Mesenchymal stem cell (in vitro differentiated cells and primary cell): Measurements from ENCODE around the gene KBTBD12.

Experiments
- DNase-seq: peaks from one replicate; pipeline ENCODE4 v3.0.0-alpha.2; 2013
- H2AFZ ChIP-seq: one replicate; pipeline ENCODE4 v1.6.1; 2013; ENCODE audit warnings: low read depth, mild to moderate bottlenecking, control low read depth, inconsistent platforms, low read length, moderate library complexity
- H2AK5ac ChIP-seq: 2 replicates; pipeline ENCODE4 v1.6.1; 2013; ENCODE audit warnings: low read length, moderate library complexity, mild to moderate bottlenecking, inconsistent platforms; ENCODE audit not compliant: severe bottlenecking
- H2BK120ac ChIP-seq: one replicate; pipeline ENCODE4 v1.6.1; 2013; ENCODE audit warnings: low read depth, mild to moderate bottlenecking, inconsistent platforms, low read length, moderate library complexity
- H2BK12ac ChIP-seq, 2 experiments: one replicate each; pipeline ENCODE4 v1.6.1; 2013; ENCODE audit warnings: inconsistent platforms in 2 of 2, low read length in 2 of 2, mild to moderate bottlenecking in 2 of 2, moderate library complexity in 2 of 2, control low read depth in 1 of 2
- H2BK15ac ChIP-seq: one replicate; pipeline ENCODE4 v1.6.1; 2013; ENCODE audit warnings: mild to moderate bottlenecking, low read depth, inconsistent platforms; ENCODE audit not compliant: poor library complexity, severe bottlenecking
- H2BK5ac ChIP-seq: 2 replicates; pipeline ENCODE4 v1.6.1; 2013; ENCODE audit warnings: low read depth, mild to moderate bottlenecking, low read length, control low read depth, inconsistent platforms; ENCODE audit not compliant: poor library complexity, severe bottlenecking
- H3K14ac ChIP-seq, 2 experiments: one replicate each; pipeline ENCODE4 v1.6.1; 2013; ENCODE audit warnings: inconsistent platforms in 2 of 2, low read length in 2 of 2, control low read depth in 1 of 2, mild to moderate bottlenecking in 1 of 2, moderate library complexity in 1 of 2
- H3K18ac ChIP-seq, 2 experiments: one replicate each; pipeline ENCODE4 v1.6.1; 2013; ENCODE audit warnings: inconsistent platforms in 2 of 2, low read length in 2 of 2, control low read depth in 1 of 2, low read depth in 1 of 2, mild to moderate bottlenecking in 1 of 2
- H3K23ac ChIP-seq, 2 experiments: one replicate each; pipeline ENCODE4 v1.6.1; 2013; ENCODE audit warnings: inconsistent platforms in 2 of 2, low read length in 2 of 2, mild to moderate bottlenecking in 2 of 2, moderate library complexity in 2 of 2, control low read depth in 1 of 2
- H3K27ac ChIP-seq: 2 replicates; pipeline ENCODE4 v1.5.1; 2013; ENCODE audit warnings: mild to moderate bottlenecking, moderate library complexity, low read length, control low read depth, inconsistent platforms; ENCODE audit not compliant: poor library complexity, severe bottlenecking
- H3K27me3 ChIP-seq, 2 experiments: 2 replicates each; pipeline versions ENCODE4 v1.6.1 to v1.7.0; 2013; ENCODE audit warnings: low read length in 2 of 2, mild to moderate bottlenecking in 2 of 2, moderate library complexity in 2 of 2, control low read depth in 1 of 2, inconsistent platforms in 1 of 2; ENCODE audit not compliant: control insufficient read depth in 1 of 2, insufficient read depth in 1 of 2
- H3K36me3 ChIP-seq, 2 experiments: 2 replicates each; pipeline versions ENCODE4 v1.6.1 to v1.7.0; 2013; ENCODE audit warnings: low read length in 2 of 2, control low read depth in 1 of 2, inconsistent platforms in 1 of 2, low read depth in 1 of 2, mild to moderate bottlenecking in 1 of 2; ENCODE audit not compliant: insufficient read depth in 2 of 2, control insufficient read depth in 1 of 2
- H3K4ac ChIP-seq, 2 experiments: one replicate each; pipeline ENCODE4 v1.6.1; 2013; ENCODE audit warnings: inconsistent platforms in 2 of 2, low read length in 2 of 2, mild to moderate bottlenecking in 2 of 2, moderate library complexity in 2 of 2, control low read depth in 1 of 2, low read depth in 1 of 2
- H3K4me1 ChIP-seq: 2 replicates; pipeline ENCODE4 v1.6.1; 2013; ENCODE audit warnings: low read depth, low read length, control low read depth; ENCODE audit not compliant: control insufficient read depth, insufficient read depth
- H3K4me2 ChIP-seq: 2 replicates; pipeline ENCODE4 v1.6.1; 2013; ENCODE audit warnings: low read length, mild to moderate bottlenecking, inconsistent platforms; ENCODE audit not compliant: poor library complexity, severe bottlenecking
- H3K4me3 ChIP-seq, 2 experiments: 2 replicates each; pipeline versions ENCODE4 v1.5.1 to v1.7.0; 2013; ENCODE audit warnings: low read length in 2 of 2, mild to moderate bottlenecking in 2 of 2, control low read depth in 1 of 2, low read depth in 1 of 2; ENCODE audit not compliant: insufficient read depth in 1 of 2
- H3K79me1 ChIP-seq: replicated peaks from 2 replicates; pipeline ENCODE4 v1.6.1; 2013; ENCODE audit warnings: mild to moderate bottlenecking, control low read depth, low read length, inconsistent platforms; ENCODE audit not compliant: poor library complexity, severe bottlenecking
- H3K9ac ChIP-seq: 2 replicates; pipeline ENCODE4 v1.7.0; 2013; ENCODE audit warnings: mild to moderate bottlenecking, low read length, moderate library complexity
- H3K9me3 ChIP-seq: 2 replicates; pipeline ENCODE4 v1.7.0; 2013; ENCODE audit warnings: mild to moderate bottlenecking, low read length; ENCODE audit not compliant: control insufficient read depth
- H4K8ac ChIP-seq: one replicate; pipeline ENCODE4 v1.6.1; 2013; ENCODE audit warnings: inconsistent platforms, mild to moderate bottlenecking, low read length, moderate library complexity
- H4K91ac ChIP-seq: one replicate; pipeline ENCODE4 v1.6.1; 2013; ENCODE audit warnings: mild to moderate bottlenecking, low read length, inconsistent platforms
- WGBS: methylation state at CpG from one replicate; pipeline ENCODE4 v1.1.7; 2013; ENCODE audit warnings: mixed read lengths; 5-methylcytosine and 5-hydroxymethylcytosine counted together

KBTBD12 gene

DNA sequence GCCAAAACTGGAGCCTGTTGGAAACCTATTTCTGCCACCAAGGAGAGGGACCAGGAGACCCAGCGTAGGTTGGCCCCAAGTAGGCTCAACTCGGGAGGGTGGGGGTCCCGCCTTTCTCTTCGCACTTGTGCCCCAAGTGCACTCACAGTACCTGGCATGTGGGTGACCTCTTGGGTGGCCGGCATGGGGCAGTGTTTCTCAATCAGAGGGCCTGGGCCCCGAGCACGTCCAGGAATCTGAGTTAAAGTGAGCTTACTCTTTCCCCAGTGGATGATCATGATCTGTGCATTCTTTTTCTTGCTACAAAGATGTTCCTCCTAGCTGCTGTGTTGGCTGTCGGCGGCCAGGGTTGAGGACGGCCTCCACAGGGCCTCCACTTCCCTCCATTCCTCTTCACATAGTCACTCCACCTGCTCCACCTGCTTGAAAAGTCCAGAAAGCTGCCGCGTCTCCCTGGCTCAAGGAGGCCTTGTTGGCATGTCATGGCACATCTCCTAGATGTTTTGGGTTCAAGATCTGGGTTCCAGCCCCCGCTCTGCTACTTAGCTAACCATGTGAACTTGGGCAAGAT is 70.7 kb downstream of the KBTBD12 start:
- H2BK15ac ChIP-seq: no peak overlapping the region
- H2AFZ ChIP-seq: no peak overlapping the region
- H3K9ac ChIP-seq: no peak overlapping the region
- H2BK120ac ChIP-seq: no peak overlapping the region
- no peak overlapping the region for H4K8ac ChIP-seq
- WGBS: 77% methylated on average over 13 of the region's 13 CpGs
- H3K27ac ChIP-seq: no peak overlapping the region
- no peak for DNase-seq
- no peak overlapping the region for H4K91ac ChIP-seq
- H3K4me1 ChIP-seq: no peaks in the 10 kb centered on the region
- H2BK5ac ChIP-seq: no peak overlapping the region
- no peak overlapping the region for H3K4ac ChIP-seq
- H2BK12ac ChIP-seq: no peak overlapping the region
- no peak overlapping the region for H3K18ac ChIP-seq
- no peak overlapping the region for H2AK5ac ChIP-seq
- no peak overlapping the region for H3K14ac ChIP-seq
- H3K36me3 ChIP-seq: no peaks in the 10 kb centered on the region
- peaks cover 35 to 46% of the 10 kb centered on the region in 2 experiments for H3K27me3 ChIP-seq
- peaks cover 13% of the 10 kb centered on the region for H3K9me3 ChIP-seq
- H3K4me3 ChIP-seq: no peak overlapping the region
- H3K23ac ChIP-seq: no peak overlapping the region
- no peaks in the 10 kb centered on the region for H3K79me1 ChIP-seq
- H3K4me2 ChIP-seq: no peak overlapping the region

DNA sequence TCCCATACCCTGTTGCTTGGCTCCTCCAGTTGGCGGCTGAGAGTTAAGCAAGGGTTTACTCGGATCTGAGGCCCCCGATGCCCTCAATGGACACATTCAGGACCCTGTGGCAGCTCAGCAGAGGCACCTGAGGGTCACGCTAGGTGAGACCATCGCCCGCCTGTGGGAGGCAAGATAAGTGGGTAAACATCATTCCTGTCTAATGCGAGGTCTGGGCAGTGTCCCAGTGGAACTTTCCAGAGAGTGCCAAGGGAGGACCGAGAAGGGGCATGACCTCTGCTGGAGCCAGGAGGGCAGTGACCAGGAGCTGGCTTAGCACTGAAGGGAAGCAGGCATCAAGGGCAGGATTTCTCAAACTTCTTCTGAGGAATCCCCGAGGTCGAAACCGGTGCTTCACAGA is 71.8 kb downstream of the KBTBD12 start:
- H3K14ac ChIP-seq: no peak overlapping the region
- H3K4ac ChIP-seq: no peak overlapping the region
- no peak overlapping the region for H3K27ac ChIP-seq
- no peak overlapping the region for H3K4me2 ChIP-seq
- no peak overlapping the region for H3K4me3 ChIP-seq
- H3K23ac ChIP-seq: no peak overlapping the region
- H2AFZ ChIP-seq: no peak overlapping the region
- no peak overlapping the region for H4K8ac ChIP-seq
- no peak overlapping the region for H2BK5ac ChIP-seq
- H3K9me3 ChIP-seq: peaks cover 4% of the 10 kb centered on the region
- no peak overlapping the region for H2BK12ac ChIP-seq
- H2BK120ac ChIP-seq: no peak overlapping the region
- no peaks in the 10 kb centered on the region for H3K36me3 ChIP-seq
- DNase-seq: no peak
- peaks cover 35 to 52% of the 10 kb centered on the region in 2 experiments for H3K27me3 ChIP-seq
- H3K18ac ChIP-seq: no peak overlapping the region
- H2AK5ac ChIP-seq: no peak overlapping the region
- no peak overlapping the region for H3K9ac ChIP-seq
- no peak overlapping the region for H2BK15ac ChIP-seq
- no peaks in the 10 kb centered on the region for H3K4me1 ChIP-seq
- no peak overlapping the region for H4K91ac ChIP-seq
- H3K79me1 ChIP-seq: no peaks in the 10 kb centered on the region
- 84% methylated on average over 11 of the region's 11 CpGs for WGBS

GRCh38 chr3:127987309-127987995 is 72.4 kb downstream of the KBTBD12 start:
- Histone ChIP-seq H2BK120ac (no peak overlapping the region), H2AFZ (no peak overlapping the region), H3K9ac (no peak overlapping the region), H2BK12ac (no peak overlapping the region), H3K23ac (no peak overlapping the region), H3K4me2 (no peak overlapping the region), H3K4me1 (no peaks in the 10 kb centered on the region), H3K79me1 (no peaks in the 10 kb centered on the region), H4K91ac (no peak overlapping the region), H3K14ac (no peak overlapping the region), H2AK5ac (no peak overlapping the region), H3K27ac (no peak overlapping the region), H2BK15ac (no peak overlapping the region), H3K9me3 (no peaks in the 10 kb centered on the region), H4K8ac (no peak overlapping the region), H3K4ac (no peak overlapping the region), H3K36me3 (no peaks in the 10 kb centered on the region), H3K4me3 (no peak overlapping the region), H3K18ac (no peak overlapping the region), H2BK5ac (no peak overlapping the region), H3K27me3 (peaks cover 33 to 52% of the 10 kb centered on the region in 2 experiments)
- 88% methylated on average over 4 of the region's 7 CpGs for WGBS
- no peak for DNase-seq

DNA sequence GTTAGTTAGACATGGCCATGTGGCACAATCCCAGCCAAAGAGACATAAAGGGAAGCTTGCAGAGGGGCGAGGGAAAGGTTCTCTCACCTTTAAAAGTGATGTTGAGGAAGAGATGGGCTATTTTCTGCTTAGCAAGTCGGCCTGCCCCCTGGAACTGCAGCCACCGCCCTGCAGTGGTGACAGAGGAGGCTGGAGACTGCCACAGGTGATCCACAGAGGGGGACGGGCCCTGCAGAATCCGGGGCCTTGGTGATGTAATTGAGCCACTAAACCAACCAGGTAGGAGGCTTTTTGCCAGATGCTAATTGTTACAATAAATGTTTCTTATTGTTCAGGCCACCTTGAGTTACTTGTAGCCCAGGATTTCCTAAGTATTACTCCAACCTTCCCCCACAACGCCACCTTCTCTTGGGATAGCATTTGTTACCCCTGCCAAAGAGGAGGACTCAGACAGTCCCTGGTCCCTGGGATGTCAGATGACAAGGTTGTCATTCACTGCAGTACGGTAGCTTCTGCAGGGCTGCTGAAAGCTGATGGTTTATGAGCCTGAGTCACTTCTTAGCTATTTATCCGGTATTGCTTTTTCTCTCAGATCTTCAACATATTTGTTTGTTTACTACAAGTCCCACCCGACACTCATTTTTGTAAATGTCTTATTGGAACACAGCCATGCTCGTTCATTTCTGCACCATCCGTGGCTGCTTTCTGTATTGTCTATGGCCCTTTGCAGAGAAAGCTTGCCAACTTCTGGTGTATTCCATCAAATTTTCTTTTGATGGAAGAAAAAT is 73.9 kb downstream of the KBTBD12 start:
- Histone ChIP-seq H3K27me3 (peaks cover 31 to 48% of the 10 kb centered on the region in 2 experiments), H3K4me3 (no peak overlapping the region), H3K14ac (no peak overlapping the region), H2BK15ac (no peak overlapping the region), H3K9ac (no peak overlapping the region), H3K9me3 (no peaks in the 10 kb centered on the region), H2AFZ (no peak overlapping the region), H3K79me1 (no peaks in the 10 kb centered on the region), H2BK12ac (no peak overlapping the region), H4K91ac (no peak overlapping the region), H2AK5ac (no peak overlapping the region), H3K4me1 (no peaks in the 10 kb centered on the region), H3K18ac (no peak overlapping the region), H3K4ac (no peak overlapping the region), H3K27ac (no peak overlapping the region), H3K23ac (no peak overlapping the region), H3K36me3 (no peaks in the 10 kb centered on the region), H2BK5ac (no peak overlapping the region), H2BK120ac (no peak overlapping the region), H4K8ac (no peak overlapping the region), H3K4me2 (no peak overlapping the region)
- DNase-seq: no peak
- 58% methylated on average over 11 of the region's 11 CpGs for WGBS
